Astrocyte of the cerebellum (primary cell): ENCODE measurements around the gene TMEM163.

Experiments
- DNase-seq: peaks from one replicate; pipeline ENCODE4 v3.0.0-alpha.2; 2011; ENCODE audit warnings: low read depth
- H3K4me3 ChIP-seq: 2 replicates; pipeline ENCODE4 v1.5.1; 2011; ENCODE audit warnings: mild to moderate bottlenecking, low read depth, low read length, moderate library complexity
- CTCF ChIP-seq: IDR thresholded peaks from 2 replicates; pipeline ENCODE4 v1.5.1; 2012; ENCODE audit warnings: low read length, low read depth, moderate library complexity, mild to moderate bottlenecking; ENCODE audit errors: missing control alignments
- in situ Hi-C: cut with HindIII; loops from 2 replicates; pipeline ENCODE4 v1.10.0; 2017; ENCODE audit warnings: low sequenced_read_pairs

The TMEM163 gene

GRCh38 chr2:134738141-134738870, 19.5 kb upstream of the TMEM163 start:
- DNase-seq, result peak; percentile 44
- no peak for TF ChIP-seq CTCF
- in situ Hi-C loops, result no loop called here

DNA sequence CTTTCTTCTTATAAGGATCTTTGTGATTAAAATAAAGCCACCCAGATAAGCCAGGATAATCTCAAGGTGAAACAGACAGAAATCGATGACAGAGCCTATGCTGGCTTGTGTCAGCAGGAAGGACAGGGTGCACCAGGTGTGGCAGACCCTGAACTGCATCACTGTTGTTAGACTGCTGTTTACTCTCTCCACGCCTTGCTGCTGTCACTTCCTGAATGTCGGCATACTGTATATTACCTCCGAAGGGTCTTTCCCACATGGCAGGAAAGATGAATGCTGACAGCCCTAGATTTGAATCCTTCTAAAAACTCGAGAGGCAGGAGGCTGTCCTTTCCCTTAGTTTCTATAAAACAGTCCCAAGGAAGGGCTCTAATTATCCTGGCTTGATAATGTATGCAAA, 18.9 kb upstream of the TMEM163 start:
- in situ Hi-C loops, result no loop called here
- TF ChIP-seq CTCF, result no peak
- no peak overlapping the region for H3K4me3 ChIP-seq
- DNase-seq, result no peak

More at GRCh38 chr2:134738141-134738870, 19.5 kb upstream of the TMEM163 start:
- no peak overlapping the region for H3K4me3 ChIP-seq

DNA sequence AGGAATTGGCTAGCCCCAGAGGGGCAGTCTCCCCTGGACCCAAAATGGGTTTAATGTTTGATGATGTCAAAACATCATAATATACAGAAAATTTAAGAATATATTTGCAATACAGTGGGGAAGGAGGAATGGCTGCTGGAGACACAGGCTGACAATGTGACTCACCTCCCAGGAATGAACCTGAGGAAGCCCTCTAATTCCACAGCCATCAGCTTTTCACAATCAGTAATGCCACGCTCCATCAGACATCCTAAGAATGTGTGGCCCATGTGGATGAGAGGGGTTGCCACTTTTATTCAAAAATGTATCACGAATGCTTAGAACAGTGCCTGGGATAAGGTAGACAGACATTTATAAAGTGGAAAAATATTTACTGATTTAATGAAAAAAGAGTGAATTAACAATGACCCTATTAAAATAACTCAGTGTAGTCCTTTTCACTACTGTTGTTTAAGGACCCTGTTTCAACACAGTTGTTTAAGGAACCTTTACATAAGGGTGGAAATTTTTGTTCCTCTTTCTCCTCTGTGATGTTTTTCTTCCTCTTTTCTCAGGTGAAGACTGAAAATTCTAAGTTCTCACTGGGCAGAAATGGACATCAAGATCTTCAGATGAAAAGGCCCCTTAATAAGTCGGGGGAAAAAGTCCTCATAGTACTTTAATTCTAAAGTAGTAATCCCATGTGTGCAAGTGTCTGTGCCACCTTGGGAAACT, 17.5 kb upstream of the TMEM163 start:
- DNase-seq, result peak; percentile 66
- in situ Hi-C loops, result no loop called here
- no peak for TF ChIP-seq CTCF
- no peak overlapping the region for H3K4me3 ChIP-seq

DNA sequence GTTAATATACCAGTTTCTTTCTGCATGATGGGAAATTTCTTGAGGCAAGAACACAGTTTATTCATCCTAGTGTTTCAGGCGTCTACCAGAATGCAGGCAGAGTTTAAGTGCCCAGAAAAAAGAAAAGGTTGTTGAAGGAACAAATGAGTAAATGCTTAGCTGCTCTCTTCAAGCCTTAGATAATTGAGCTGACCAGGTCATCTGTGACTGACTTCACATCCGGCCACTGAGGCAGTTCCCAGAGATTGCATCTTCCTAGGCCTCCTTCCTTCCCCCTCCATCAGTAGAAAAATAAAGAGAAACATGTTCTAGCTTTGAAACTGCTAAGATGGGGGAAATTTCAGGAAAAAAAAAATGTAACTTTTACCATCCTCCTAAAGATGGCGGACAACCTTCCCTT, 9.4 kb upstream of the TMEM163 start:
- no peak for TF ChIP-seq CTCF
- no peak for DNase-seq
- in situ Hi-C loops, result no loop called here
- H3K4me3 ChIP-seq, result no peak overlapping the region

- H3K4me3 ChIP-seq, result no peak overlapping the region
- in situ Hi-C loops, result no loop called here
- peak; percentile 41 for DNase-seq
Measured at GRCh38 chr2:134727385-134727784, 8.6 kb upstream of the TMEM163 start.

GRCh38 chr2:134726645-134727044, 7.8 kb upstream of the TMEM163 start:
- DNase-seq, result no peak
- TF ChIP-seq CTCF, result no peak
- in situ Hi-C loops, result no loop called here
- H3K4me3 ChIP-seq, result no peak overlapping the region

More at GRCh38 chr2:134727385-134727784, 8.6 kb upstream of the TMEM163 start:
- no peak for TF ChIP-seq CTCF
